Measurements from ENCODE around the gene CYSTM1. TPM values are rescaled to one million over a fixed set of nuclear protein-coding genes. Genes with fewer than 3 reads are reported as not detected.

Gene CYSTM1
- polyA plus RNA-seq, 2 of the 4 experiments (the other 2 are of a cell fraction): 76.8 to 103 TPM

- Histone ChIP-seq H3K27ac (no peak overlapping the region), H3K4me3 (no peak overlapping the region), H3K9me3 (no peaks in the 10 kb centered on the region), H3K4me1 (peaks cover 1% of the 10 kb centered on the region; the same call in 2 of the 3 replicates), H3K4me2 (no peak overlapping the region)
- ChIA-PET CTCF (interaction anchor here (1.0 to 2.5 kb wide), 4 partner anchors 22 to 91 kb away, joined by 3 to 11 read pairs (median 3); no protein-coding TSS in a partner anchor), POLR2A (no interaction called here)
- WGBS (ENCODE audit: missing lambda C conversion rate): 90% methylated on average over 3 of the region's 3 CpGs
- no peak for DNase-seq (ENCODE audit: low read depth in 1 of 2, low spot score in 1 of 2)
- no peak for FAIRE-seq
- no peak for ATAC-seq
- no peak for TF ChIP-seq POLR2A (IDR thresholded peaks at IDR 0.05; ENCODE audit: low read length)
- TF ChIP-seq CHD4 (IDR thresholded peaks at IDR 0.05; ENCODE audit: borderline replicate concordance): no peak
These were observed 92.2 kb downstream of the CYSTM1 start for GRCh38 chr5:140267201-140267540.

- H3K4me2 ChIP-seq: no peak overlapping the region
- ChIA-PET POLR2A (no interaction called here), CTCF (interaction anchor here (1.0 to 2.5 kb wide), 5 partner anchors 22 to 91 kb away, joined by 3 to 11 read pairs (median 3); no protein-coding TSS in a partner anchor)
- TF ChIP-seq CEBPB (IDR thresholded peaks at IDR 0.05): no peak
- no peak for TF ChIP-seq FOXS1 (CRISPR knock-in tag; IDR thresholded peaks at IDR 0.05)
- TF ChIP-seq TP53 (CRISPR knock-in tag; IDR thresholded peaks at IDR 0.05): no peak
- no peak for TF ChIP-seq HDAC2 (IDR thresholded peaks at IDR 0.05)
- TF ChIP-seq SMC3 (IDR thresholded peaks at IDR 0.05): no peak
- no peak for TF ChIP-seq SREBF2 (IDR thresholded peaks at IDR 0.05)
- no peak for FAIRE-seq
- no peak for ATAC-seq
- H3K4me3 ChIP-seq: no peak overlapping the region
- no peaks in the 10 kb centered on the region for H3K4me1 ChIP-seq
- WGBS (ENCODE audit: missing lambda C conversion rate): 78% methylated on average over 9 of the region's 9 CpGs
- DNase-seq (ENCODE audit: low read depth in 1 of 2, low spot score in 1 of 2): no peak
- H3K27ac ChIP-seq: no peak overlapping the region
- H3K9me3 ChIP-seq: no peaks in the 10 kb centered on the region
These were observed 92.6 kb downstream of the CYSTM1 start for GRCh38 chr5:140267559-140268018.

GRCh38 chr5:140270008-140270407 lies 95.0 kb downstream of the CYSTM1 start:
- POLR2A ChIA-PET: no interaction called here
- Histone ChIP-seq H3K4me2 (no peak overlapping the region), H3K27ac (no peak overlapping the region), H3K4me3 (no peak overlapping the region), H3K9me3 (no peaks in the 10 kb centered on the region), H3K4me1 (no peaks in the 10 kb centered on the region)
- TF ChIP-seq HOXA7 (CRISPR knock-in tag; IDR thresholded peaks at IDR 0.05): no peak
- no peak for TF ChIP-seq MAX (IDR thresholded peaks at IDR 0.05)
- no peak for TF ChIP-seq USF2 (IDR thresholded peaks at IDR 0.05)
- TF ChIP-seq EP300 (IDR thresholded peaks at IDR 0.05): no peak
- CTCF ChIA-PET: interaction anchor here (1.0 to 2.2 kb wide), 3 partner anchors 13 to 82 kb away, joined by 4 to 5 read pairs (median 4); no protein-coding TSS in a partner anchor
- ATAC-seq (no peak), FAIRE-seq (no peak), DNase-seq (ENCODE audit: low read depth in 1 of 2, low spot score in 1 of 2) (no peak)

- ChIA-PET POLR2A (no interaction called here), CTCF (interaction anchor here (0.8 to 1.9 kb wide), 5 partner anchors 18 to 86 kb away, joined by 3 to 10 read pairs (median 3); partner anchors contain the start of gene HBEGF)
- WGBS (ENCODE audit: missing lambda C conversion rate): 90% methylated on average over 6 of the region's 6 CpGs
- H3K4me1 ChIP-seq: no peaks in the 10 kb centered on the region
- peaks cover 9% of the 10 kb centered on the region; the same call in 2 of the 3 replicates for H3K9me3 ChIP-seq
- no peak for TF ChIP-seq SREBF2 (IDR thresholded peaks at IDR 0.05)
- no peak for TF ChIP-seq RFX5 (IDR thresholded peaks at IDR 0.05)
- no peak for TF ChIP-seq HOXB13 (CRISPR knock-in tag; IDR thresholded peaks at IDR 0.05; ENCODE audit: low read depth)
- H3K4me2 ChIP-seq: no peak overlapping the region
- no peak overlapping the region for H3K27ac ChIP-seq
- FAIRE-seq: no peak
- ATAC-seq: no peak
- DNase-seq (ENCODE audit: low read depth in 1 of 2, low spot score in 1 of 2): no peak
- H3K4me3 ChIP-seq: no peak overlapping the region
These were observed 98.5 kb downstream of the CYSTM1 start for GRCh38 chr5:140273401-140273877.

- ChIA-PET CTCF (interaction anchor here (0.8 to 4.4 kb wide), 5 partner anchors 10 to 76 kb away, joined by 3 to 26 read pairs (median 9); partner anchors contain the start of gene HBEGF), POLR2A (interaction anchor here (0.5 kb wide), 1 partner anchor 30 kb away, joined by 3 read pairs; no protein-coding TSS in a partner anchor)
- no peak for ATAC-seq
- Histone ChIP-seq H3K27ac (no peak overlapping the region), H3K4me1 (no peaks in the 10 kb centered on the region), H3K4me2 (no peak overlapping the region), H3K9me3 (peaks cover 9% of the 10 kb centered on the region; the same call in 2 of the 3 replicates), H3K4me3 (no peak overlapping the region)
- no peak for DNase-seq (ENCODE audit: low read depth in 1 of 2, low spot score in 1 of 2)
- no peak for FAIRE-seq
- TF ChIP-seq MAFK (IDR thresholded peaks at IDR 0.05; ENCODE audit: partially characterized antibody) (no peak), ESRRA (IDR thresholded peaks at IDR 0.05; ENCODE audit: borderline replicate concordance, low read length) (no peak), RCOR1 (IDR thresholded peaks at IDR 0.05; ENCODE audit: low read depth, low read length) (no peak), CHD2 (IDR thresholded peaks at IDR 0.05; ENCODE audit: low read length, partially characterized antibody) (no peak), USF2 (IDR thresholded peaks at IDR 0.05) (no peak), RAD21 (conservative IDR thresholded peaks at IDR 0.05 in 1 of 2, IDR thresholded peaks at IDR 0.05 in 1 of 2) (no peak), FOXS1 (CRISPR knock-in tag; IDR thresholded peaks at IDR 0.05) (no peak), RNF2 (IDR thresholded peaks at IDR 0.05; ENCODE audit: borderline replicate concordance, low read depth) (no peak), HOXB13 (CRISPR knock-in tag; IDR thresholded peaks at IDR 0.05; ENCODE audit: low read depth) (no peak), REST (IDR thresholded peaks at IDR 0.05) (no peak), RFX5 (IDR thresholded peaks at IDR 0.05) (no peak), MAX (IDR thresholded peaks at IDR 0.05) (no peak), POLR2A (IDR thresholded peaks at IDR 0.05; ENCODE audit: low read length) (no peak)
These were observed 100.8 kb downstream of the CYSTM1 start for GRCh38 chr5:140275837-140276236.

Measured in A549 (cell line).